Omental fat pad (tissue), 4 donors: ENCODE measurements around the gene TDRD6. TPM values are rescaled to one million over a fixed set of nuclear protein-coding genes. Genes with fewer than 3 reads are reported as not detected.

Experiments
- ATAC-seq: fragments of 150-250 bp; one replicate; pipeline ENCODE4 v1.9.1; 2016; ENCODE audit warnings: mild to moderate bottlenecking, moderate library complexity; ENCODE audit not compliant: low FRiP score
- DNase-seq: peaks from one replicate; pipeline ENCODE4 v3.0.0-alpha.2; 2019; ENCODE audit warnings: low spot score
- CTCF ChIP-seq, 3 donors: fragments of 450-650 bp; IDR thresholded peaks; one replicate each; pipeline ENCODE4 v1.5.1; 2016 to 2017; ENCODE audit warnings: antibody characterized with exemption in 3 of 3, mild to moderate bottlenecking in 3 of 3, moderate library complexity in 2 of 3
- total RNA-seq, 4 donors: library from RNA; depleted of rRNA; stranded (reverse); fragments of >200 nt; gene quantifications; one replicate each; pipeline ENCODE4 v1.1.0, GENCODE V29; 2016

The TDRD6 gene
- total RNA-seq, 4 donors from 2014 or later, result 0.12 to 1.6 (median 0.59) TPM

GRCh38 chr6:46688117-46688965 lies 656 bp downstream of the TDRD6 start:
- ATAC-seq (no peak), DNase-seq (no peak)
- no peak for TF ChIP-seq CTCF (IDR thresholded peaks at IDR 0.05)

GRCh38 chr6:46688966-46689335 lies 1.3 kb downstream of the TDRD6 start:
- ATAC-seq (no peak), DNase-seq (no peak)
- no peak for TF ChIP-seq CTCF (IDR thresholded peaks at IDR 0.05)

GRCh38 chr6:46689657-46690056 lies 2.0 kb downstream of the TDRD6 start:
- TF ChIP-seq CTCF (IDR thresholded peaks at IDR 0.05), result no peak
- ATAC-seq, result no peak
- DNase-seq, result no peak

- no peak for ATAC-seq
- TF ChIP-seq CTCF (IDR thresholded peaks at IDR 0.05), result no peak
- DNase-seq, result no peak
Observed at GRCh38 chr6:46690141-46690755, 2.6 kb downstream of the TDRD6 start.

GRCh38 chr6:46690911-46691451 lies 3.3 kb downstream of the TDRD6 start:
- TF ChIP-seq CTCF (IDR thresholded peaks at IDR 0.05), result no peak
- DNase-seq (no peak), ATAC-seq (no peak)

GRCh38 chr6:46699970-46700369 lies 12.3 kb downstream of the TDRD6 start:
- TF ChIP-seq CTCF (IDR thresholded peaks at IDR 0.05), result no peak
- no peak for DNase-seq
- no peak for ATAC-seq
